HUES48 (cell line): ENCODE results near the gene ZBTB33.

Experiments used
- H3K27ac ChIP-seq: one replicate; pipeline ENCODE4 v1.7.0; 2013; ENCODE audit warnings: low read depth, low read length, inconsistent platforms
- H3K27me3 ChIP-seq: 2 replicates; pipeline ENCODE4 v1.6.1; 2013; ENCODE audit warnings: mild to moderate bottlenecking, low read length; ENCODE audit not compliant: control insufficient read depth, insufficient read depth
- H3K36me3 ChIP-seq: 2 replicates; pipeline ENCODE4 v1.6.1; 2013; ENCODE audit warnings: low read length; ENCODE audit not compliant: control insufficient read depth, insufficient read depth
- H3K4me1 ChIP-seq: 2 replicates; pipeline ENCODE4 v1.6.1; 2013; ENCODE audit warnings: mild to moderate bottlenecking, low read length; ENCODE audit not compliant: control insufficient read depth, insufficient read depth
- H3K4me3 ChIP-seq: 2 replicates; pipeline ENCODE4 v1.5.1; 2013; ENCODE audit warnings: mild to moderate bottlenecking, low read depth, low read length
- H3K9ac ChIP-seq: 2 replicates; pipeline ENCODE4 v1.6.1; 2013; ENCODE audit warnings: mild to moderate bottlenecking, low read depth, low read length, moderate library complexity
- H3K9me3 ChIP-seq: 2 replicates; pipeline ENCODE4 v1.6.1; 2013; ENCODE audit warnings: low read length; ENCODE audit not compliant: control insufficient read depth, insufficient read depth

The ZBTB33 gene

GRCh38 chrX:120250522-120251271, at the start of gene ZBTB33:
TSS of gene ZBTB33 (plus strand) at chrX:120250812. CDS start at chrX:120253416, 2,604 bp downstream.
- peak within 1 kb of the TSS; percentile 82 for H3K9ac ChIP-seq
- H3K4me3 ChIP-seq: peak within 1 kb of the TSS; percentile 76
- no peaks in the 10 kb centered on the region for H3K9me3 ChIP-seq
- H3K27ac ChIP-seq: peak within 1 kb of the TSS; percentile 86
- peaks cover 32% of the 10 kb centered on the region for H3K27me3 ChIP-seq
- peaks cover 7% of the 10 kb centered on the region for H3K4me1 ChIP-seq
- H3K36me3 ChIP-seq: peaks cover 28% of the 10 kb centered on the region

GRCh38 chrX:120200851-120201250, 49.8 kb upstream of the ZBTB33 start:
- Histone ChIP-seq H3K27ac (no peak overlapping the region), H3K27me3 (no peaks in the 10 kb centered on the region), H3K9ac (no peak overlapping the region), H3K36me3 (no peaks in the 10 kb centered on the region), H3K4me1 (no peaks in the 10 kb centered on the region), H3K4me3 (no peak overlapping the region), H3K9me3 (no peaks in the 10 kb centered on the region)

- Histone ChIP-seq H3K9me3 (no peaks in the 10 kb centered on the region), H3K4me1 (no peaks in the 10 kb centered on the region), H3K4me3 (no peak overlapping the region), H3K27me3 (no peaks in the 10 kb centered on the region), H3K27ac (no peak overlapping the region), H3K36me3 (no peaks in the 10 kb centered on the region), H3K9ac (no peak overlapping the region)
Observed at GRCh38 chrX:120205816-120206753, 44.5 kb upstream of the ZBTB33 start.

GRCh38 chrX:120207009-120207605, 43.5 kb upstream of the ZBTB33 start:
- Histone ChIP-seq H3K36me3 (no peaks in the 10 kb centered on the region), H3K4me3 (no peak overlapping the region), H3K4me1 (no peaks in the 10 kb centered on the region), H3K27ac (no peak overlapping the region), H3K9me3 (no peaks in the 10 kb centered on the region), H3K27me3 (no peaks in the 10 kb centered on the region), H3K9ac (no peak overlapping the region)

GRCh38 chrX:120213438-120214265, 37.0 kb upstream of the ZBTB33 start:
- Histone ChIP-seq H3K9ac (no peak overlapping the region), H3K4me3 (no peak overlapping the region), H3K27ac (no peak overlapping the region), H3K9me3 (no peaks in the 10 kb centered on the region), H3K36me3 (no peaks in the 10 kb centered on the region), H3K27me3 (no peaks in the 10 kb centered on the region), H3K4me1 (no peaks in the 10 kb centered on the region)

GRCh38 chrX:120223374-120223773, 27.2 kb upstream of the ZBTB33 start:
- 0 out of 2 replicates have a peak, but pooled peaks cover 3% of the 10 kb centered on the region for H3K4me1 ChIP-seq
- H3K36me3 ChIP-seq: no peaks in the 10 kb centered on the region; the same call in 1 of the 2 replicates
- no peaks in the 10 kb centered on the region for H3K9me3 ChIP-seq
- H3K9ac ChIP-seq: no peak overlapping the region
- no peak overlapping the region for H3K4me3 ChIP-seq
- no peak overlapping the region for H3K27ac ChIP-seq
- no peaks in the 10 kb centered on the region for H3K27me3 ChIP-seq

- H3K27me3 ChIP-seq: no peaks in the 10 kb centered on the region
- H3K9ac ChIP-seq: no peak overlapping the region
- no peaks in the 10 kb centered on the region for H3K9me3 ChIP-seq
- no peaks in the 10 kb centered on the region; the same call in 1 of the 2 replicates for H3K36me3 ChIP-seq
- 0 out of 2 replicates have a peak, but pooled peaks cover 3% of the 10 kb centered on the region for H3K4me1 ChIP-seq
- H3K27ac ChIP-seq: no peak overlapping the region
- H3K4me3 ChIP-seq: no peak overlapping the region
Observed at GRCh38 chrX:120224388-120224787, 26.2 kb upstream of the ZBTB33 start.

GRCh38 chrX:120228187-120228908, 22.3 kb upstream of the ZBTB33 start:
- no peak overlapping the region for H3K9ac ChIP-seq
- H3K4me3 ChIP-seq: no peak overlapping the region; the same call in 1 of the 2 replicates
- peaks cover 16% of the 10 kb centered on the region for H3K9me3 ChIP-seq
- no peak overlapping the region for H3K27ac ChIP-seq
- H3K36me3 ChIP-seq: no peaks in the 10 kb centered on the region
- H3K4me1 ChIP-seq: peaks cover 6% of the 10 kb centered on the region; the same call in 1 of the 2 replicates
- no peaks in the 10 kb centered on the region for H3K27me3 ChIP-seq

GRCh38 chrX:120235284-120235683, 15.3 kb upstream of the ZBTB33 start:
- Histone ChIP-seq H3K4me3 (no peak overlapping the region), H3K27ac (peak overlapping the region; percentile 61), H3K9ac (peak overlapping the region; percentile 43; the same call in 1 of the 2 replicates), H3K27me3 (no peaks in the 10 kb centered on the region), H3K9me3 (peaks cover 16% of the 10 kb centered on the region), H3K36me3 (peaks cover 6% of the 10 kb centered on the region; the same call in 1 of the 2 replicates), H3K4me1 (peaks cover 27% of the 10 kb centered on the region)
